ENCODE results near the gene HK2. TPM values are rescaled to one million over a fixed set of nuclear protein-coding genes. Genes with fewer than 3 reads are reported as not detected.

Gene HK2
- total RNA-seq, 1 donor from 2014 or later, result 6.8 TPM

DNA sequence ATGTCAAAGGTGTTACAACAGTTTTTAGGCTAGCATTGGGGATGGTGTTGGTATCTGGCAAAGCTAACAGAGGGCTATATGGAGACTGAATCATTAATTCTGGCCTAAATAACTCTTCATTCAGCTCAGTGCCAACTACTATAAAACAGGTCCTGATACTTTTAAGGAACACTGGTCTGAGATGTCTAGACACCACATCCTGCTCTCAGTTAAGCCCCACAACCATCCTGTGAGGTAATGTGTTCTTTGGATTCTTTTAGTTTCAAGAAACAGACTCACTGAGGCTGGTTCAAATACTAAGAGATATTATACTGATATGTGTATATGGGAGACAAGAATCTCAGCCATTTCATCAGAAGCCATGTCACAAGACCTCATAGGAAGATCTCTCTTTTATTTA lies 14.2 kb upstream of the HK2 start:
- DNase-seq (ENCODE audit: low spot score in 2 of 2), result no peak
- intact Hi-C loops (cut with DNase I), result no loop called here
- Histone ChIP-seq H3K27ac (no peak overlapping the region), H3K27me3 (no peaks in the 10 kb centered on the region), H3K36me3 (no peaks in the 10 kb centered on the region), H3K9me3 (no peaks in the 10 kb centered on the region), H3K4me1 (no peaks in the 10 kb centered on the region), H3K4me3 (no peak overlapping the region)
- TF ChIP-seq, protein P1, sequence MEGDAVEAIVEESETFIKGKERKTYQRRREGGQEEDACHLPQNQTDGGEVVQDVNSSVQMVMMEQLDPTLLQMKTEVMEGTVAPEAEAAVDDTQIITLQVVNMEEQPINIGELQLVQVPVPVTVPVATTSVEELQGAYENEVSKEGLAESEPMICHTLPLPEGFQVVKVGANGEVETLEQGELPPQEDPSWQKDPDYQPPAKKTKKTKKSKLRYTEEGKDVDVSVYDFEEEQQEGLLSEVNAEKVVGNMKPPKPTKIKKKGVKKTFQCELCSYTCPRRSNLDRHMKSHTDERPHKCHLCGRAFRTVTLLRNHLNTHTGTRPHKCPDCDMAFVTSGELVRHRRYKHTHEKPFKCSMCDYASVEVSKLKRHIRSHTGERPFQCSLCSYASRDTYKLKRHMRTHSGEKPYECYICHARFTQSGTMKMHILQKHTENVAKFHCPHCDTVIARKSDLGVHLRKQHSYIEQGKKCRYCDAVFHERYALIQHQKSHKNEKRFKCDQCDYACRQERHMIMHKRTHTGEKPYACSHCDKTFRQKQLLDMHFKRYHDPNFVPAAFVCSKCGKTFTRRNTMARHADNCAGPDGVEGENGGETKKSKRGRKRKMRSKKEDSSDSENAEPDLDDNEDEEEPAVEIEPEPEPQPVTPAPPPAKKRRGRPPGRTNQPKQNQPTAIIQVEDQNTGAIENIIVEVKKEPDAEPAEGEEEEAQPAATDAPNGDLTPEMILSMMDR (IDR thresholded peaks at IDR 0.05), result no peak

- TF ChIP-seq, protein P1 (IDR thresholded peaks at IDR 0.05), result no peak
- intact Hi-C loops (cut with DNase I), result no loop called here
- no peak for DNase-seq (ENCODE audit: low spot score in 2 of 2)
These were observed 12.5 kb upstream of the HK2 start for GRCh38 chr2:74821177-74822126.

DNA sequence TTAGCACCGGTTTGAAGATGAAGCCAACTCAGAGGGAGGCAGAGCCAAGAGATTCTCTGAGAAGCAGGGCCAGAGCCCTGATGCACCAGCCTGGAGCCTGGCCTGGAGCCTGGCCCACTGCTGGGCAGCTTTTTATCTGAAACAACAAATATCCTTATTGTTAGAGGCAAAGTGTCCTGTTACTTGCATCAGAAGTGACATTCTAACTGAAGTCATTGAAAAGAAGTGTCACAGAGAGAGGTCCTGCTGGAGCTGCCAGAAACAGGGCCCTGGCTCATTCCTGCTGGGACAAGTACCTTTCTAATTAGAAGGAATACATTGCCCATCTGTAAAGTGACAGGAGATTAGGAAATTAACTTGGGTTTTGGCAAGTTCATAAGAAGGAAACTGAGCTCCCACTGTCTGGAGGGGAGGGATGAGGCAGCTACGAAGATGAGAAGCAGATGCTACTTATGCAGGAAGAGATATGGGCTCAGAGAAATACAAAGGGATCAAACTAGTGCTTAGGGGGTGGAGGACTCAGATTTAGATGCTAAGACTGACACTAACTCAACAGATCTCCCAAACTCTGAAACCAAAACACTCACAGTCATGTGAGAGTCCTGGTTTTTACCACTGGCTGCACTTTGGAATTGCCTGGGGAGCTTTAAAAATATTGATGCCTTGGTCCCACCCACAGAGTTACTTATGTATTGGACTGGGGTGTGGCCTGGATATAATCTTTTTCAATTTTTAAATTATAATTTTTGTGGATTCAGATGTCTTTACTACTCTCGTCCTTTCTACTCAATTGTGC lies 11.0 kb upstream of the HK2 start:
- H3K4me3 ChIP-seq, result no peak overlapping the region
- DNase-seq (ENCODE audit: low spot score in 2 of 2), result no peak

More at GRCh38 chr2:74821177-74822126, 12.5 kb upstream of the HK2 start:
- Histone ChIP-seq H3K27ac (no peak overlapping the region), H3K4me1 (no peaks in the 10 kb centered on the region), H3K4me3 (no peak overlapping the region), H3K9me3 (no peaks in the 10 kb centered on the region), H3K27me3 (no peaks in the 10 kb centered on the region), H3K36me3 (no peaks in the 10 kb centered on the region)

GRCh38 chr2:74824679-74825078 lies 9.2 kb upstream of the HK2 start:
- H3K27me3 ChIP-seq, result no peaks in the 10 kb centered on the region
- no peak overlapping the region for H3K4me3 ChIP-seq
- intact Hi-C loops (cut with DNase I), result no loop called here
- TF ChIP-seq, protein P1 (IDR thresholded peaks at IDR 0.05), result no peak
- DNase-seq (ENCODE audit: low spot score in 2 of 2), result no peak
- no peaks in the 10 kb centered on the region for H3K9me3 ChIP-seq
- H3K27ac ChIP-seq, result no peak overlapping the region
- H3K4me1 ChIP-seq, result no peaks in the 10 kb centered on the region
- no peaks in the 10 kb centered on the region for H3K36me3 ChIP-seq

More for the DNA sequence above, 11.0 kb upstream of the HK2 start:
- H3K36me3 ChIP-seq, result no peaks in the 10 kb centered on the region
- intact Hi-C loops (cut with DNase I), result no loop called here
- H3K27me3 ChIP-seq, result no peaks in the 10 kb centered on the region
- H3K9me3 ChIP-seq, result no peaks in the 10 kb centered on the region
- H3K27ac ChIP-seq, result no peak overlapping the region
- H3K4me1 ChIP-seq, result no peaks in the 10 kb centered on the region
- TF ChIP-seq, protein P1 (IDR thresholded peaks at IDR 0.05), result no peak

GRCh38 chr2:74828543-74828942 lies 5.4 kb upstream of the HK2 start:
- no peak overlapping the region for H3K27ac ChIP-seq
- no peak for DNase-seq (ENCODE audit: low spot score in 2 of 2)
- intact Hi-C loops (cut with DNase I), result no loop called here
- H3K9me3 ChIP-seq, result no peaks in the 10 kb centered on the region
- H3K4me3 ChIP-seq, result no peak overlapping the region
- H3K27me3 ChIP-seq, result no peaks in the 10 kb centered on the region
- TF ChIP-seq, protein P1 (IDR thresholded peaks at IDR 0.05), result no peak
- H3K36me3 ChIP-seq, result no peaks in the 10 kb centered on the region
- peaks cover 0 to 2% of the 10 kb centered on the region in 2 donors for H3K4me1 ChIP-seq

Measured in ascending aorta (tissue), 2 donors.